Neural cell (in vitro differentiated cells): ENCODE results near the gene AGPS.

ENCODE experiments used
- CTCF ChIP-seq: fragments of 450-650 bp; IDR thresholded peaks from 2 replicates; pipeline ENCODE4 v1.5.1; 2014; ENCODE audit warnings: antibody characterized with exemption, mild to moderate bottlenecking, moderate library complexity; ENCODE audit not compliant: poor library complexity, severe bottlenecking
- EP300 ChIP-seq: fragments of 450-650 bp; conservative IDR thresholded peaks from 2 replicates; pipeline ENCODE4 v1.6.1; 2014; ENCODE audit warnings: antibody characterized with exemption, mild to moderate bottlenecking, moderate library complexity; ENCODE audit not compliant: poor library complexity, severe bottlenecking
- EZH2 ChIP-seq: fragments of 200-600, 300-800 bp; shearing (Covaris generic), sonication (generic); IDR thresholded peaks from 2 replicates; pipeline ENCODE4 v1.6.1; 2014; ENCODE audit warnings: antibody characterized with exemption, low read length, borderline replicate concordance, mild to moderate bottlenecking; ENCODE audit not compliant: insufficient read depth, poor library complexity, severe bottlenecking
- MXI1 ChIP-seq: fragments of 450-650 bp; conservative IDR thresholded peaks from 2 replicates; pipeline ENCODE4 v1.6.1; 2014; ENCODE audit warnings: antibody characterized with exemption, mild to moderate bottlenecking; ENCODE audit not compliant: poor library complexity, severe bottlenecking
- POLR2AphosphoS5 ChIP-seq: IDR thresholded peaks from 2 replicates; pipeline ENCODE4 v1.6.1; 2012
- RAD21 ChIP-seq: fragments of 450-650 bp; conservative IDR thresholded peaks from 2 replicates; pipeline ENCODE4 v1.6.1; 2014; ENCODE audit warnings: antibody characterized with exemption, mild to moderate bottlenecking, moderate library complexity
- REST ChIP-seq: IDR thresholded peaks from 2 replicates; pipeline ENCODE4 v1.6.1; 2012; ENCODE audit warnings: borderline replicate concordance
- SMC3 ChIP-seq: fragments of 450-650 bp; conservative IDR thresholded peaks from 2 replicates; pipeline ENCODE4 v1.6.1; 2014; ENCODE audit warnings: antibody characterized with exemption, mild to moderate bottlenecking, moderate library complexity; ENCODE audit not compliant: poor library complexity
- TAF1 ChIP-seq: IDR thresholded peaks from 2 replicates; pipeline ENCODE4 v1.6.1; 2012; ENCODE audit warnings: low read depth

- TF ChIP-seq CTCF, result no peak
- no peak for TF ChIP-seq MXI1
- TF ChIP-seq EZH2, result no peak
- no peak for TF ChIP-seq REST
- no peak for TF ChIP-seq TAF1
- TF ChIP-seq EP300, result no peak
- TF ChIP-seq POLR2AphosphoS5, result no peak
- TF ChIP-seq RAD21, result no peak
- no peak for TF ChIP-seq SMC3
Observed at GRCh38 chr2:177385151-177385550, 7.4 kb upstream of the AGPS start.
